GM19468 (cell line): ENCODE data around the gene DPH5.
"Not testable (repeated sequence)": the region's sequence is repeated elsewhere in the genome, so short reads cannot be mapped to it uniquely, and the experiment has no call there.

Experiments
- ATAC-seq: cut with Tn5 transposase; IDR thresholded peaks from one replicate; pipeline ENCODE4 v1.9.1; 2021; ENCODE audit warnings: mild to moderate bottlenecking, moderate library complexity, moderate number of reproducible peaks; ENCODE audit not compliant: unreplicated experiment; ENCODE audit errors: extremely low read depth

Gene DPH5

DNA sequence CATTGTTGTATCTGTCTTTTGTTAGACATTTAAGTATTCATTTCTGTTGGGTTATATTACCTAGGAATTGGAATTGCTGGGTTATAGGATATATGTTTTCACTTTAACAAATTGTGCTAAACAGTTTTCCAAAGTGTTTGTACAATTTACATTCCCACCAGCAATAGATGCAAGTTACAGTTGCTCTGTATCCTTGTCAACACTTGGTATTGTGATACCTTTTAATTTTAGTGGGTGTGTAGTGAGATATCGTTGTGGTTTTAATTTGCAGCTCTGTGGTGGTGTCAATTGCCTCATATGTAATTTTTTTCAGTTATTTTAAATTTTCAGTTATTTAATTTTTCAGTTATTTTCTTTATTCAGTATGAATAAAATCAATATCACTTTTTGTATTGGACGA, 7.4 kb upstream of the DPH5 start:
- no peak for ATAC-seq

DNA sequence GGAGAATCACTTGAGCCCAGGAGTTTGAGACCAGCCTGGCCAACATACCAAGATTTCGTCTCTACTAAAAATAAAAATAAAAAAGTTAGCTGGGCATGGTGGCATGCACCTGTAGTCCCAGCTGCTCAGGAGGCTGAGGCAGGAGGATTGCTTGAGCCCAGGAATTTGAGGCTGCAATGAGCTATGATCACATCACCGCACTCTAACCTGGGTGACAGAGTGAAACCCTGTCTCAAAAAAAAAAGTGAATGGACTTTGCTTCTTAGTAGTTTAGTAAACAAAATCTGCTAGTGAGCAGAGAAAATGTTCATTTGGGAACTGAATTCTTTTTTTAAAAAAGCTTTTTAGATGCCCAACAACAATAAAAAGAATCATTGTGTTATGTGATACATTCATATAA, 6.5 kb upstream of the DPH5 start:
- not testable (repeated sequence) for ATAC-seq

DNA sequence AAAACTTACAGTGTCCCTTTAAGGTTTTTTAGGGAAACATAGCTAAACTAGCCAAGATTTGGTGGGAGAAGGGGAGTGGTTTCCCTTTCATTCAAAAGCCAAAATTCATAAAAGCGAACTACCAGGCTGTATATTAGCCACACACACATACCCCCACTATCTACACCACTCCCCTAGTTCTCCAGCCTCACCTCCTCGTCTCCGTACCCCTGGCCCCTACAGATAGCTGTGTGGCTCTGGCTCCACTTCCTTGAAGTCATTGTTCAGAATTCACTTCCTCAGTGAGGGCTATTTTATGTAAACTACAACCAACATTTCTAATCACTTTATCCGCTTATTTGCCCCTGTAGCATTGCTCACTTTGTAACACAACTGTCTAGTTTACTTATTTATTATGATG, 5.3 kb upstream of the DPH5 start:
- ATAC-seq, result no peak

DNA sequence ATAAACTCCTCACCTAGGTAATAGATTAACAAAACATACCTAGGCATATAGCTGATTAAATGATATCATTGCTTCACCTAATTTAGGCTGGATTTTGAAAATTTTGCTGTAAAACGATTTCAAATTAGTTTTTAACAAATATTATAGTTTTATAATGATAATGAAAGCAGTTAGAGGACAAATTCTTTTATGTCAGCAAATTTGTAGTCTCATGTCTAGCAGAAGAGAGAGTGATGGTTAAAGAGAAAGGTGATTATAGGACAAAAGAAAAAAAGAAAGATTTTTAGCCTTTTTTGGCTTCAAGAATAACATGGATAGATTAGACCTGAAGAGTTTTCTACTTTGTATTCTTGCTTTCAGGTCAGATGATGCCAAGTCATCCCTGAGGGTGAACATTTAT, 3.6 kb upstream of the DPH5 start:
- ATAC-seq, result no peak

DNA sequence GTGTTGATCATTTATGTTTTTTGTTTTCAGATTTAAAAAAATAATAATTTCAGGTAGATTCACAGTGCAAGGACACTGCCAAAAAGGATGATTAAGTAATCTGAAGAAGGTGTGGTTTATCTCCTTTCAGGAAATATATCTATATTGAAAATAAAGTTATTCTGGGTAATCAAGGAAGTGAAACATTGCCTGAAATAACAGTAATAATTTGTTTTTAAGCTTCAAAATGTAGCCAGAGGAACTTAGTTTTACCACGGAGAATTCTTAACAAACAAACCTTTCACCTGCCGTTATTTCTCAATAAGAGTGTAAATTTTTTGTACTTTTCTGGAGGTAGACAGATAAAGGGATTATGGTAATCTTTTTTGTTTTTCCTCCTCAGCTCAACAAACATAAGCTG, 2.9 kb upstream of the DPH5 start:
- no peak for ATAC-seq

DNA sequence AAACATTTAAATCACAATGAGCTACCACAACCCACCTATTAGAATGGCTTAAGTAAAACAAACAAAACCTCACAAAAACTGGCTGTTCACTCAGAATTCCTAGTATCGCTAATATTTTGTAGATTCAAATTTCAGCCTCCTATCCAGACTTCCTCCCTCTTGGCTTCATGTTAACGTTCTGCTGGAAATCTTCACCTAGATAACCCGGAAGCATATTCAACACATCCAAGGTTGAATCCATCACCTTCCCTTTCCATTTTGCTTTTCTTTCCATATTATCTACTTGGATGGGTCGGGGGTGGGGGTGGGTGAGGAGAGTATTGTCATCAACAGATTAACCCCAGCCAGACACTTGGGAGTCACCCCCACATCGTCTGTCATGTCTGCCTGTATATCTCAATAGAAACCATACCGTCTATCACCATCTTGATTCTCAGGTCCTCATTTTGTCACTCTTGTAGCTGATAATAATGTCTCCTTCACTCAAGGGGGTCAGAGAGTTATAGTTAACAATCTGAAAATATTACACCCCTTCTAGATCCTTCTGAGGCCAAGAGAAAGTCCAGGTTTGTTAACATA, 1.7 kb upstream of the DPH5 start:
- no peak for ATAC-seq

DNA sequence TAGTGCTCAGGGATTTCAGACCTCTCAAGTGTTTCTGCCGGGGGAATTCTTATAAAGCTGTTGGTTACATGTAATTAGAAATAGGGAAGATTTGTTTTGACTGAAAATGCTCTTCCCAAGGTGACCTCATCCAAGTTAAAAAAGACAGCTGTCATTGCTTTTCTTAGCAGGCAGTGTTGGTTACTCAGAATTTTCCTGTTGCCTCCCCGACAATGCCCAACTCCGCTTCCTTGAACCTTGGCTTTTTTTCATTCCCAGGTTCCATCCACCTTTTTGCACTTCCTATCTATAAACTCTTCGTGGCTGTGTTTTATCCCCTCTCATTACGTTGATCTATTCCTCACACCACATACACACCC, 825 bp upstream of the DPH5 start:
- no peak for ATAC-seq

DNA sequence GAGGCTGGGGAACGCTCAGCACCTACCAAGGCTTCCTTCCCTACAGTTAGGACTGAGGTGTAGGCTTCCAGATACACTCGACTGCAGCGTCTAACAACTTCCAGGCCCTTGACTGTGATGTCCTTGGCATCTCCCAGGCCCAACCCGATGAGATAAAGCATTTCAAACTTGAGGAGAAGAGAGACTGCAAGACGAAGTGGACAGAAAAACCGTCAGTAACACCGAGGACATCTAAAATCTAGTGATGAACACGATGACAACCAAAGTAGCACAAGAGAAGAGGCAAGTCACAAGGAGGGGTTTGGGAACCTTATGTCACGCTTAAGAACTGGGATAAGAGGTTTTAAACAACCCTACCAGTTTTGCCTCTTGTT, 314 bp downstream of the DPH5 start:
- no peak for ATAC-seq

DNA sequence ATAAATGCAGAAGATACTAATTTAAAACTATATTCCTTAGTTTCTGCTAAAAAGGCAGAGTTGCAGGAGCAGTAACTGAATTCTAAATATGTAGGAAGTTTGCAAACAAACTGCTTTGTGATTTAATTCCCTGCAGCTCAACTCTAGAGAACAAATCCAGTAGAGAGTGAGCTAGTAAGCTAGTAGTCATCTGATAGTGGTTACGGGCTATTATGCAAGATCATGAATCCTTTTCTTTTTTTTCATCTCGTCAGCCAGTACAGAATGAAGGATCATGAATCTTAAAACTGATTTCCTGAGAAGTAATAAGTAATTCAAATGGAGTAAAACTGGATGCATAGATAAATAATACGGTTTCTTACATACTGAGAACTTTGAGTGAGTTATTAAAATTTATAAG, 3.3 kb downstream of the DPH5 start:
- ATAC-seq, result no peak

DNA sequence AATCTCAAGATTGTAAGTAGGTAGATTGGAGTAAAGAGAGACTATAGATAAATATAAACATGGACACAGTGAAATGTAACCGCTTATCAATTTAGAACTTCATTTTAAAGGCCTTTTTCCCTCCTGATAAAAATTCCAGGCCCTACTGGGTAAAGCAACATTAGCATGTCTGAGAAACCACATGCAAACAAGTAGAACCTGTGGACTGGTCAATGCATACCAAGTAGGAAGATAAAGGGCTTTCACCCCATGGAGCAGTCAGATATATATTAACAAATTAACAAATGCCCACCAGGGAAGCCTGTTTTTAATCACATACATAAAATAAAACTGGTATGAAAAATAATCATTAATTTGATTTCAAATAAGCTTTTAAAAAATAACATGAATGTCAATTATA, 8.1 kb downstream of the DPH5 start:
- no peak for ATAC-seq

DNA sequence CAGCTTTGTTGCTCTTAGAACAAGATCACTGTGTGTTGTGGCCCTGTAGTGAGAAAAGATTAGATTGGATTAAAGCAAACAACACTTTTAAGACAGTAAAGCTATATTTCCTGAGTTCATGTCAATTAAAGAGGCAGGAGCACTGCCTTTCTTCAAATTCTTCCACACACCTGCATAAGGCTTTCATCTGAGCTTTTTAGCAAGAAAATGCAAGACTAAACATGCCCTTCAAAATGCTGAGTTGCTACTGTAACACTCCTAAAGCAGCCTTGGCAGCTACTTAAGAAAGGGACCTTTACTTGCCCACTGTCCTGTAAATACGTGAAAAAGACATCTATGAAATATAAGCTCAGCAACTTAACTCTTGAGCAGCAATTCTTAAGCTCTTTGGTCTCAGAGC, 11.8 kb downstream of the DPH5 start:
- ATAC-seq, result no peak

DNA sequence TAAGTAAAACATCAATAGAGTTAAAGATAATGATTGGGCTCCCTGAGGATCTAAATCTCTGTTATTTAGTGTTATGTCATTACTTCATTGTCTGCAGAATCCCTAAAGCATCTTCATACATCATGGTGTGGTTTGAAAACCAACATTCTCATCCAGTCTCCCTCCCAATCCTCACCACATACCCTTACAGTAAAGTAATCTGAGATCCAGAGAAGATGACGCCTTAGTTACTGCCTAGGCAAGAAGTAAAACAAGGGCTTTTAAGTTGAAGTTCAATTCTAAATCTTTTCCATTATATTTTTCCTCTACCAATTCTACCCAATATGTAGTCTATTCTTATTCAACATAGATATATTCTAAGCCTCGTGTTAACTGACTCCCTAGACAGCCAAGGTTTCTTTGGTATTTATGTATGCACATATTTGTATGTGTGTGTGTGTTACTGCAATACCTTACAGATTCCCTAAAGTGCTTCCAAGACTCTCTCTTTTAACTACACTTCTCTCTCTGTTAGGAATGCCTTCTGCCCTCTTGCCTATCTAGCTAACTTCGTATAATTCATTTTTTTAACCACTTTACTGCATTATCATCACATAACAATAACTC, 17.3 kb downstream of the DPH5 start:
- ATAC-seq, result no peak

DNA sequence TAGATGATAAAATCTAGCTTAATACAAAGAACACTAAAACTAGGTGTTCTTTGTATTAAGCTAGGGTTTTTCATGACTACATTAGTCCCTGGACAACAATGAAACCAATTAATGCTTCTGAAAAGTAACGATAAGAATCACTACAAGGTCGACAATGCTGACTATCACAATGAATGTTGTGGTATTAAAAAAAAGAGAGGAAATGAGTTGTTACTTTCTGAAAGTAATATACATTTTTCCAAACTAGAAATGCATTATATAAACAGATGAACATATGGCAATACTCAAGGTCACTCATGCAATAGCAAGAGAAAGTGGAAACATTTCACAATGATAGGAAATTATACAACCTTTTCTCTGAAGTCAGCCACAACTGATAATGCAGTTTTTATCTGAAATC, 19.0 kb downstream of the DPH5 start:
- ATAC-seq, result no peak

DNA sequence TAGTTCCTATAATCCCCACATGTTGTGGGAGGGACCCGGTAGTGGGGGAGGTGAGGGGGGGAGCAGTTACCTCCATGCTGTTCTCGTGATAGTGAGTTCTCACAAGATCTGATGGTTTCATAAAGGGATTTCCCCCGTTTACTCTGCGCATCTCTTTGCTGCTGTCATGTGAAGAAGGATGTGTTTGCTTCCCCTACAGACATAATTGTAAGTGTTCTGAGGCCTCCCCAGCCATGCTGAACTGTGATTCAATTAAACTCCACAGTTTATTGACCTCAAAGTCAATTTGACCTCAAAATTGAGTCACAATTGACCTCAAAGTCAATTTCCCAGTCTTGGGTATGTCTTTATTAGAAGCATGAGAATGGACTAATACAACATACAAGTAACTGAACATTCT, 19.7 kb downstream of the DPH5 start:
- no peak for ATAC-seq

DNA sequence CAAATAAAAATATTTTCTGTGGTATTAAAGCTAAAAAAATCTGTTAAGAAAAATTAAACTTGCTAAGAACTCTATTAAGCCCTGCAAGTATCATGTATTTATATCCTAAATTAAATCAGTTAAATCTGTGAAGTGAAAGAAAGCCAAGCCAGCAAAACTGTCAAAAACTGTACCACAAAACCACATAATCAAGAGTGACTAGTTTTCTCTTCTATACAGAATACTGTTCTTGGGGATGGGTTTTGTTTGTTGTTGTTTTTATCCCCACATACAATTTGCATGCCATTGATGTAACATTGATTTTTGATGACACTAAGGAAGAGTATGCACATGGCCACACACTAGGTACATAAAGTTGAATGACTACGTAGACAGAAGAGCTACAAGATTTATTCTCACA, 20.4 kb downstream of the DPH5 start:
- no peak for ATAC-seq

DNA sequence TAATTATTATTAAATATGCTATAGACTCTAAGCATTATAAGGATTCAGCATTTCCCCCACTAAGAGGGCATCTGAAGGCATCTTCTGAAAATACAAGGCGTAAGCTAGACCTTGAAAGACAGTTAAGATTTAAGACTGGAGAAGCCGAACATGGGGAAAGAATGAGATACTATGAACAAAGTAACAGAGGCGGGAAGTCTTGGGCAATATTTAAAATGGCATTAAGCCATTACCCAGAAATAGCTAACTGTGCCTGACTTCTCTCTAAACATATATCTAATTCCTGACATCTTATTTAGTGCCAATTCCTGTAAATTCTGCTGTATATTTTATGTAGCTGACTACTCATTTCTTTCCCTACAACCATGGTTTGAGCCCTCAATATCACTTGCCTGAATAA, 20.9 kb downstream of the DPH5 start:
- ATAC-seq, result no peak

DNA sequence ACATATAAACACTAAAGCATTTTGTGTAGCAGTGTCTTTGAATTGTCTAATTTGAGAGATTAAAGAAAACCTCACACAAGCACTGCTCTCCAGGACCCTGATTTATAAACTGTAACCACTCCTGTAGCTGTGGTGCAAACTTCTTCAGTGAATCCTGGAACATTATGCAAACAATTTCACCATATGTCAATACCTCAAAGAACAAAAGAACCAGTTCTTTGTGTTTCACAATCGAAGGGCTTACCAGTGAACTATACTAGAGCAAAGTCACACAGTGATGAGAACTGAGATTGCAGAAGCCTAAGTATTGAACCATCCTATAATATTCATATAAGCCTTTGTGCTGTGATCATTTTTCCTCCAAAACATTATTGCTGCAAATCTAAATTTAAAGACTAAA, 21.5 kb downstream of the DPH5 start:
- no peak for ATAC-seq

DNA sequence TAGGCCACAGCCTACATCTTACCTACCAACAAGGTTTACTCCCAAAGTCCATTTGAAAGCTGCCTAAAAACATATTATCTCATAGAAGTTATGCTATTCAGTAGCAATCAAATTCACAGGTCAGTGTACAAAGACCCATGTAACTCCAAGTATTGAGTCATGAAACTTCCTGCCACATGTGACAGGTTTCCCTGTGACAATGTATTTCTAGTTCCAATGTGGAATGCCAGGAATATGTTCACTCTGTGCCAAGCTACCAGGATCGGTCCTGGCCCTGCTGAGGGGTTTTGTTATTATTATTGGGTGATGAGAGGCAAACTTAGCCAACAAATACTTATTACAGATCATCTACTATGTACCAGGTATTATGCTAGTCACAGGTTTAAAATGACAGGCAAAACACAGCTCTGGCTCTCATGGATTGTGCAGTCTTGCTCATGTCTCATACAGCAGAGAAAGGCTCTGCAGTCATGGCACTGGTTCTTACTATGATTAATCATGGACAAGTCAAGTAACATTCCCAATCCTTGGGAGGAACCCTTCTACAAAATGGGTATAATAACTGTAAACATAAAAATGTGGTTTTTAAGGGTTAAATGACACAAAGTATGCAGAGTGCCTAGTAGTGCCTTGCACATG, 22.5 kb downstream of the DPH5 start:
- no peak for ATAC-seq

DNA sequence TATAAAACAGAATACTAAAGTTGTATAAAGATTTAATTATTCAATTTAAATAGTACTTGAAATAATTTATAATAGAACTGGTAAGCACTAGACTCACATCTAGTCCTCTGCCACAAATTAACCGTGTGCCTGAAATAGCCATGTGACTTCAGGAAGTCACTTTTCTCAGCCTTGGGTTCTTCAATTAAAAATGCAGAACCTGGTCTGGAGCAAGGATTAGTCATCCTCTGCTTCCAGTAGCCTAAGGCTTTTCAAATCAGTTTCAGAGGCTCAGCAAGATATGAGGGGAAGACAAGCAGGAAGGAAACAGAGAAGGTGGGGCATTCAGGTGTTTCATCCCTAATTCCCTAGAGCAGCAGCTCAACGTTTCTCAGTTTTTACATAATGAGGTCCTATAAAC, 23.0 kb downstream of the DPH5 start:
- ATAC-seq, result no peak

DNA sequence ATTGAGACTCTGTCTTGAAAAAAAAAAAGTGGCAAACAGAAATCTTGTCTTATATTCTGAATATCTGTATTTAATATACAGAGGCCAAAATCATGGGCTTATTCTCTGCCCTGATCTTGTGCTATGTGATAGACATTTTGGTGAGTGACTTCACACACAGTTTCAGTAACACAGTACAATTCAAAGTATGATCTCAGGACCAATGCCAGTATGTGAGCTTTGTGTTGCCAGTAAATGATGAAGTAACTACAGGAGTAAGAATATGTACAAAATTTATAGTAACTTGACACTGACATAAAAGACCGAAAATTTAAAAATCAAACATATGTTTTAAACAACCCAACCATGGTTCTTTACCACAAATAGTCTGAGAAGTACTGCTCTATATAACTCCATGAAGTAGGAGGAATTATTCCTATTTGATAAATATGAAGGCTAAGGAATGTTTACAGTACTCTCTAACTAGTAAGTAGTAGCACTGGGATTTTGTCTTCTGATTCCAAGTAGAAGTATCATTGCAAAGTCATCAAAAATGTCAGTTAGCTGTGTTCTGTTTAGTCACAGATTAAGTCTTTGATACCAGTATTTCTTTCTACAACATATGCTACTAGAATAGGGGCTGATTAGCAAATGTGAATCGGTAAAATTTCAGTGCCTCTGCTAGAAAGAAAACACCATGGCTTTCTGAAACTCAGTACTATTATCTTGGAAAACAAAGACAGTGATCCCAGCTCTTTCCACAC, 25.3 kb downstream of the DPH5 start:
- ATAC-seq, result no peak

DNA sequence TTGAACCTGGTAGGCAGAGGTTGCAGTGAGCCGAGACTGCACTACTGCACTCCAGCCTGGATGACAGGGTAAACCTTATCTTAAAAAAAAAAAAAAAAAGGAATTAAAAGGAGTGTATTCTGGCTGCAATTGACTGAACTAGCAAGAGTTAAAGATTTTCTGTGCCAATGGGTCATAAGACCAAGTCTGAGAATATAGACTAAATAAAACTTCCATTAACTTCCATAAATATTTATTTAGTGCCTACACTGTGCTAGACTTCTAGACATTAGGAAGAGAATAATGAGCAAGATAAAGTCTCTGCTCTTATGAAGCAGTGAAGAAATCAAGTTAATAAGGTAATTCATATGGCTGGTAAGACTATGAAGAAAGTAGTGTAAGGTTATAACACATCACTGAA, 27.2 kb downstream of the DPH5 start:
- ATAC-seq, result no peak
